ENCODE measurements around the gene TMPRSS4.

The TMPRSS4 gene

DNA sequence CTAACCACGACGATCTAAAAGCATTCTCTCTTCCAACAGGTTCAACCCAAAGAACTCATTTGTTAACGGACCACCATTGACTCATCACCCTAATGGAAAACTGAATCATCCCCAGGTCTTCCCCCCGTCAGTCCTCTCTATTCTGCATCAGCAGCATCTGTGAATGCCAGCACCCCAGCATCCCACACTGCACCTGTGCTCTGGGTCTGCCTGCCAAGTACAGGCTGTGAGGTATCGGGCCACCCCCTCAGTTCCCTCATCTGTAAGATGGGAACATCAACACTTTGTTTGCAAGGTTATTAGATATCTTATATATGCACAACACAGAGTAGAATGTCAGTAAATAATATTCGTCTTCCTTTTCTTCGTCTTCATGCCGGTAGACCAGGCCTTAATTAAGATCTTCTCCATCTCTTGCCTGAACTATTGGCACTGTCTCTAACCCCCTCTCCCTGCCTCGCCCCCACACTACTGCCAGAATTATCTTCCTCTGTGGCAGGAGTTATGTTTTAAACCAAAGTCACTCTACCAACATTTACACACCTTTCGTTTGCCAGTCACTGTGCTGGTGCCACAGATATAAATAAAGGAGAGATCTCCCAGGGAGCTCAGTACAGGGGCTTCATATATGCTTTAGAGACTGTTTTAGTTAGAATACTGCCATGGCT lies 7.8 kb upstream of the TMPRSS4 start:
- in situ Hi-C loops (cut with HindIII; ENCODE audit: low sequenced_read_pairs) = no loop called here
- DNase-seq (ENCODE audit: low read depth, low spot score) = no peak
- no peak overlapping the region for H3K4me3 ChIP-seq (ENCODE audit: low read depth, low read length)
- TF ChIP-seq, protein P1, sequence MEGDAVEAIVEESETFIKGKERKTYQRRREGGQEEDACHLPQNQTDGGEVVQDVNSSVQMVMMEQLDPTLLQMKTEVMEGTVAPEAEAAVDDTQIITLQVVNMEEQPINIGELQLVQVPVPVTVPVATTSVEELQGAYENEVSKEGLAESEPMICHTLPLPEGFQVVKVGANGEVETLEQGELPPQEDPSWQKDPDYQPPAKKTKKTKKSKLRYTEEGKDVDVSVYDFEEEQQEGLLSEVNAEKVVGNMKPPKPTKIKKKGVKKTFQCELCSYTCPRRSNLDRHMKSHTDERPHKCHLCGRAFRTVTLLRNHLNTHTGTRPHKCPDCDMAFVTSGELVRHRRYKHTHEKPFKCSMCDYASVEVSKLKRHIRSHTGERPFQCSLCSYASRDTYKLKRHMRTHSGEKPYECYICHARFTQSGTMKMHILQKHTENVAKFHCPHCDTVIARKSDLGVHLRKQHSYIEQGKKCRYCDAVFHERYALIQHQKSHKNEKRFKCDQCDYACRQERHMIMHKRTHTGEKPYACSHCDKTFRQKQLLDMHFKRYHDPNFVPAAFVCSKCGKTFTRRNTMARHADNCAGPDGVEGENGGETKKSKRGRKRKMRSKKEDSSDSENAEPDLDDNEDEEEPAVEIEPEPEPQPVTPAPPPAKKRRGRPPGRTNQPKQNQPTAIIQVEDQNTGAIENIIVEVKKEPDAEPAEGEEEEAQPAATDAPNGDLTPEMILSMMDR (IDR thresholded peaks at IDR 0.05; ENCODE audit: low read depth, low read length) = no peak

DNA sequence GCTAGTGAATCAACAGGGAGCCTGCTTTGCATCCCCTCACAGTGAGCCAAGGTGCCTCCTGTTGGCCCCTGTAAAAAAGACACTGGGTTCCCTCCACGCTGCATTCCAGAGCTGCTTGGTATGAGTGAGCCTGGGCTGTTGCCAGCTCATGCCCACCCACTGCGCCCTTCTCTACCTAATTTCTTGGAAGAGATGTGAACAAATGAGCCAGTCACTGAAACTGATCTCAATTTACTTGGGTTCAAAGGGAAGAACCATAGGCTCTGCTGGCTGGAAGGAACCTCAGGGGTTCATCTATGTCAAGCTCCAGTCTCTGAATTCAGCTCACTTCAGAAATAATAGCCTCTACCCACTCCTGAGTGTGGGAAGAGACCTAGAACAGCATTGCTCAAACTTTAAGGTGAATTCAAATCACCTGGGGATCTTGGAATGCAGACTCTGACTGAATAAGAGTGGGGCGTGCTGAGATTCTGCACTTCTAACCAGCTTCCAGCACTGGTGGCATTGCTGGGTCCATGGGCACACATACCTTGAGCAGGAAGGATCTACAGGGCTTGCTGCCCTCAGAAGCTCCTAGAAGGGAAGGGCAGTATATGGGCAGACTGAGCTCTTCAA lies 5.4 kb upstream of the TMPRSS4 start:
- TF ChIP-seq, protein P1 (IDR thresholded peaks at IDR 0.05; ENCODE audit: low read depth, low read length) = no peak
- in situ Hi-C loops (cut with HindIII; ENCODE audit: low sequenced_read_pairs) = no loop called here
- no peak overlapping the region for H3K4me3 ChIP-seq (ENCODE audit: low read depth, low read length)
- no peak for DNase-seq (ENCODE audit: low read depth, low spot score)

DNA sequence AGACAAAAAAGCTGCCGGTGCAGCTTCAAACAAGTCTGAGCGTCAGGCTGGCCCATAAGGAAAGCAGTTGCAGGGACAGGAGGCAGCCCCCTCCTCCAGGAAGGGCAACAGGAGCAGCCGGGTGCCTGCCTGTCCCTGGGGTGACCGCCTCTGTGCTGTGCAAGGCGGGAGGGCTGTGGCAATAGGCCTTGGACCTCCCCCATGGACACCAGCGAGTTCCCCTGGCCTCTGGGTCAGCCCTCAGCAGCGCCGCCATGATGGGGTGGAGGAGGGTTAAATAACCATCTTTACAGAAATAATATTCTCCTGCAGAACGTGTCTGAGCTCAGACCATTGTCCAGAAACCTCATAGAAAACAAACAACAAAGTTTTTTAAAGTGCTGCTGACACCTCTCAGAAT lies 3.3 kb upstream of the TMPRSS4 start:
- no peak overlapping the region for H3K4me3 ChIP-seq (ENCODE audit: low read depth, low read length)
- DNase-seq (ENCODE audit: low read depth, low spot score) = no peak
- TF ChIP-seq, protein P1 (IDR thresholded peaks at IDR 0.05; ENCODE audit: low read depth, low read length) = no peak
- in situ Hi-C loops (cut with HindIII; ENCODE audit: low sequenced_read_pairs) = no loop called here

DNA sequence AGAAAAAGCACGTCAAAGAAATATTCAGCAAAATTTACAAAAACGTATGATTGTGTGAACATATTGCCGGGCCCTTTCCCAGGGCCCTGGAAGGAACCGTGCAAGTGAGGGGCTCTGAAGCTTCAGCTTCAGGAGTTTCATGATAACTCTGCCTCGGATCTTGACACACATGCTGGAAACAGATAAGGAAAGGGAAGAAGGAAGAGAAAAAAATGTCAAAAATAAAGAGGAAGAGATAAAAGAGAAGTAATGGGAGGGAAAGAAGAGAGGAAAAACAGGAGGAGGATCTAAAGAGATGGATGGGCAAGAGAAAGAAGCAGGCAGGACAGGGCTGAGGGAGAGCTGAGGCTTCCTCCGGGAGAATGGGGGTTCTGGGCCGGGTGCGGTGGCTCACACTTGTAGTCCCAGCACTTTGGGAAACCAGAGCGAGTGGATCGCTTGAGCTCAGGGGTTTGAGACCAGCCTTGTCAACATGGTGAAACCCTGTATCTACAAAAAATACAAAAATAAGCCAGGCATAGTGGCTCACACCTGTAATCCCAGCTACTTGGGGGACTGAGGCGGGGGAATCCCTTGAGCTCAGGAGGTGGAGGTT lies 2.7 kb upstream of the TMPRSS4 start:
- in situ Hi-C loops (cut with HindIII; ENCODE audit: low sequenced_read_pairs) = no loop called here
- TF ChIP-seq, protein P1 (IDR thresholded peaks at IDR 0.05; ENCODE audit: low read depth, low read length) = no peak
- DNase-seq (ENCODE audit: low read depth, low spot score) = no peak
- H3K4me3 ChIP-seq (ENCODE audit: low read depth, low read length) = no peak overlapping the region

DNA sequence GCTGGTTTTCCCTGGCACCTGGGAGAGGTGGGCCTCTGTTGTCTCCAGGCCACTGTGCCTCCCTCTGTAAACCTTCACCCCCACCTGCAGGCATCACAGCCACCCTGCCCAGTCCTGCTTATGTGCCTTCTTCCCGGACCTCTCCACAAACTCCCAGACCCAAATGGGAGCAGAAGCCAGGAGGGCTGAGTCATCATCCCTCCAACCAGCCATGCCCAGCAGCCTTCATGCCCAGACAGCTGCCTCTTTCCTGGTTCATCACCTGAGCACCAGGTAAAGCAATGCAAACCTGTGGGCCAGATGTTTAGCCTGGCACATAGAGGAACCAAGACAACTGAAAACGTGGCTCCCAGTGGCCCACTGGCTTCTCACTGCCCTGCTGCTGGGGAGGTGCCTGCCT lies 2.1 kb upstream of the TMPRSS4 start:
- TF ChIP-seq, protein P1 (IDR thresholded peaks at IDR 0.05; ENCODE audit: low read depth, low read length) = no peak
- no peak for DNase-seq (ENCODE audit: low read depth, low spot score)
- no peak overlapping the region for H3K4me3 ChIP-seq (ENCODE audit: low read depth, low read length)
- in situ Hi-C loops (cut with HindIII; ENCODE audit: low sequenced_read_pairs) = no loop called here

DNA sequence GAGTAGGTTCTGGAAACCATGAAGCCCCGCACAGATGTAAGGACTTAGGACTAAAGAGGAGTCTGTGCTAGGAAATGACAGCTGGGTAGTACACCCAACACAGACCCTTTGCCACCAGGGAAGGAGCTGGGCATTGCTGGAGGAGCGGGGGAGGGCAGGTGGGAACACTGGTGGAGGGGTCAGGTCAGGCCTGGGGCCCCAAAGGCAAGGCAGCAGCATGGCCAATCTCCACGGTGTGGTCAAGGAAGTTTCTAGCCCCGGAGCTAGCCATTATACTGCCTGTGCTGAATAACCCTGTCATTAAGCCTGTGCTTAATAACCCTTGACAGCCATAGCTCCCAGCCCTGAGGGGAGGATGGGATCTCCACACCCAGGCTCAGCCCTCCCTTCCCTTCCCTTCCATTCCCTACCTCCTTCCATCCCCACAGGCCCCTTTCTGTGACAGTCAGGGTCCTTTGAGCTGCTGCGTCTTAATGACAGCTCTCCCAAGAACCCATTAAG lies 2.1 kb downstream of the TMPRSS4 start:
- in situ Hi-C loops (cut with HindIII; ENCODE audit: low sequenced_read_pairs) = no loop called here
- TF ChIP-seq, protein P1 (IDR thresholded peaks at IDR 0.05; ENCODE audit: low read depth, low read length) = no peak
- DNase-seq (ENCODE audit: low read depth, low spot score) = no peak
- H3K4me3 ChIP-seq (ENCODE audit: low read depth, low read length) = no peak overlapping the region
